ENCODE results near the gene PHF21A. TPM values are rescaled to one million over a fixed set of nuclear protein-coding genes. Genes with fewer than 3 reads are reported as not detected.
A peak's percentile ranks its signal among the peaks of the same experiment; 100 is the strongest.

Gene PHF21A
- total and polyA plus RNA-seq, 12 donors = 9.6 to 48.0 (median 35.9) TPM

DNA sequence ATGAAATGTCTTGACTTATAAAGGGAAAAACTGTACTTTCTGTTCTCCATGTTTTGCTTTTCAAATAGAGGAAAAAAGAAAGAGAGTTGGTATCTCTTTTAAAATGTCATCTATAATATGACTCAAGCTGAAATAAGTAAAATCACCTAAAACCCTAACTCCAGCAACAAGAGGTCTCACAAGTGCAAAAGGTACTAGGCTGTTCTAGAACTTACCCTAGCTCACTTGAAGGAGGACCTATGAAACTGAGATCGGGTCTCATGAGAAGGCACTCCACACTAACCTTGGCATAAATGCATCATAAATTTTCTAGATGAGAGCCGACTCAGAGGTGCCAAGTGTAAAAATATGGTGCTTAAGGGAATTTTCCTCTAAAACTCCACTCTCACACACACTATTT lies 63.8 kb downstream of the PHF21A start:
- DNase-seq (no peak), ATAC-seq (no peak)
- no peak overlapping the region for H3K27ac ChIP-seq
- H3K9me3 ChIP-seq = no peaks in the 10 kb centered on the region
- no peak for TF ChIP-seq CTCF (IDR thresholded peaks at IDR 0.05)
- intact Hi-C loops (cut with DNase I) = no loop called here
- H3K4me1 ChIP-seq = peaks cover 0 to 9% (median 0%) of the 10 kb centered on the region in 9 donors
- no peak overlapping the region for H3K4me3 ChIP-seq
- WGBS, 2 donors = 91 to 92% methylated on average over 2 of the region's 2 CpGs
- peaks cover 0 to 13% (median 0%) of the 10 kb centered on the region in 9 donors for H3K36me3 ChIP-seq
- H3K27me3 ChIP-seq = no peaks in the 10 kb centered on the region

- H3K9me3 ChIP-seq = no peaks in the 10 kb centered on the region
- ATAC-seq (peak in 1 of 8 donors; percentile 29), DNase-seq (no peak)
- H3K4me3 ChIP-seq = no peak overlapping the region
- no peak overlapping the region for H3K27ac ChIP-seq
- peaks cover 0 to 13% (median 0%) of the 10 kb centered on the region in 9 donors for H3K36me3 ChIP-seq
- H3K4me1 ChIP-seq = peaks cover 0 to 26% (median 18%) of the 10 kb centered on the region in 9 donors
- H3K27me3 ChIP-seq = no peaks in the 10 kb centered on the region
- no peak for TF ChIP-seq CTCF (IDR thresholded peaks at IDR 0.05)
- WGBS, 2 donors = 84 to 85% methylated on average over 1 of the region's 1 CpG
- intact Hi-C loops (cut with DNase I) = no loop called here
These were observed 65.9 kb downstream of the PHF21A start for GRCh38 chr11:46055371-46055770.

DNA sequence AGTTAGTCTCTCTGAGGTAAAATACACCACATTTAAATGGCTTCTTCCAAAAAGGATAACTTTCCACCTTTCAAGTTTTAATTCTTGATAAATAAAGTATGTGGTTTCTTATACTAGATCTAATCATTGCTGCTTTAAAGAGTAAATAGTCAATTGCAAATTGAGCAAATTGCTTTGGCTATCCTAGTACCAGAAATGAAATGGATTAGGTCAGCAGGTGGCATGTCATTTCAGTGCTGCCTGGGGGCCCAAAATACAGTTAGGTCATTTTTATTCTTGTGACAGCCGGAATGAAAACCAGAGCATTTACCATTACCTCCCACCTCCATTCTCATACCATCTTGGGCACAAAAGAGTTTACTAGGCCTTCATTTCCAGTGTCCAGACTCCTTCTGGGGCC lies 70.2 kb downstream of the PHF21A start:
- no peak for DNase-seq
- Histone ChIP-seq H3K9me3 (no peaks in the 10 kb centered on the region), H3K4me1 (peaks cover 5 to 44% (median 31%) of the 10 kb centered on the region in 9 donors), H3K27ac (peak overlapping the region in 2 of 10 donors; percentile 63 to 66), H3K36me3 (peaks cover 0 to 25% (median 0%) of the 10 kb centered on the region in 9 donors), H3K4me3 (no peak overlapping the region), H3K27me3 (no peaks in the 10 kb centered on the region)
- no peak for TF ChIP-seq CTCF (IDR thresholded peaks at IDR 0.05)
- intact Hi-C loops (cut with DNase I) = no loop called here
- no peak for ATAC-seq
- WGBS, 2 donors = 88 to 96% methylated on average over 1 of the region's 1 CpG

GRCh38 chr11:46050662-46051061 lies 70.6 kb downstream of the PHF21A start:
- intact Hi-C loops (cut with DNase I) = no loop called here
- Histone ChIP-seq H3K4me1 (peaks cover 5 to 48% (median 36%) of the 10 kb centered on the region in 9 donors), H3K9me3 (no peaks in the 10 kb centered on the region), H3K27ac (peak overlapping the region in 5 of 10 donors; percentile 31 to 66 (median 54)), H3K27me3 (no peaks in the 10 kb centered on the region), H3K4me3 (no peak overlapping the region), H3K36me3 (peaks cover 0 to 25% (median 0%) of the 10 kb centered on the region in 9 donors)
- DNase-seq = no peak
- no peak for TF ChIP-seq CTCF (IDR thresholded peaks at IDR 0.05)
- ATAC-seq = peak in 2 of 8 donors; percentile 41 to 60
- WGBS, 2 donors = 36 to 43% methylated on average over 2 of the region's 2 CpGs

Measured in heart right ventricle (tissue), 16 donors.